Psoas muscle (tissue), 8 donors: ENCODE results near the gene RFTN2. TPM values are rescaled to one million over a fixed set of nuclear protein-coding genes. Genes with fewer than 3 reads are reported as not detected.

ENCODE experiments used
- ATAC-seq, 4 donors: fragments of 200-7000 bp; cut with Tn5 transposase; one replicate each; pipeline ENCODE4 v1.9.1; 2020; ENCODE audit warnings: moderate library complexity in 3 of 4, mild to moderate bottlenecking in 2 of 4
- DNase-seq, 2 donors: peaks; one replicate each; pipeline ENCODE4 v3.0.0-alpha.2; 2020
- H3K27ac ChIP-seq: fragments of 200-600 bp; one replicate; pipeline ENCODE4 v1.8.0; 2022
- H3K27me3 ChIP-seq, 3 donors: fragments of 200-600 bp in 1 of 3; one replicate each; pipeline versions ENCODE4 v1.6.1 to v1.8.0; 2013 to 2022; ENCODE audit warnings: low read length in 2 of 3, mild to moderate bottlenecking in 2 of 3, moderate library complexity in 1 of 3; ENCODE audit not compliant: insufficient read depth in 3 of 3
- H3K36me3 ChIP-seq, 2 donors: fragments of 200-600 bp in 1 of 2; one replicate each; pipeline versions ENCODE4 v1.6.1 to v1.8.0; 2013 to 2022; ENCODE audit warnings: low read depth in 1 of 2, mild to moderate bottlenecking in 1 of 2, moderate library complexity in 1 of 2; ENCODE audit not compliant: insufficient read depth in 1 of 2
- H3K4me1 ChIP-seq: fragments of 200-600 bp; one replicate; pipeline ENCODE4 v1.8.0; 2022
- H3K4me3 ChIP-seq: fragments of 200-600 bp; one replicate; pipeline ENCODE4 v1.8.0; 2022; ENCODE audit warnings: mild to moderate bottlenecking
- H3K9me3 ChIP-seq: fragments of 200-600 bp; one replicate; pipeline ENCODE4 v1.8.0; 2022
- CTCF ChIP-seq: fragments of 200-600 bp; IDR thresholded peaks from one replicate; pipeline ENCODE4 v1.8.0; 2022; ENCODE audit warnings: antibody characterized with exemption
- WGBS, 3 donors: extraction: QIAGEN DNeasy Blood & Tissue Kit; methylation state at CpG; one replicate each; pipeline versions ENCODE4 v1.1.6 to v1.1.7; 2013; 5-methylcytosine and 5-hydroxymethylcytosine counted together
- intact Hi-C, 2 donors: fragments of 100-400 bp; cut with DNase I; formaldehyde crosslinking; loops; one replicate each; pipeline versions ENCODE4 v1.11.0 to v1.14.2; 2022
- long read RNA-seq, 2 donors: library from polyadenylated mRNA; unstranded; transcript quantifications; one replicate each; pipeline ENCODE4 v2.0.0, GENCODE V29; 2021
- polyA plus RNA-seq, 3 donors: library from polyadenylated mRNA; stranded (reverse); fragments of 200-250 nt; gene quantifications; one replicate each; pipeline ENCODE4 v1.2.3, GENCODE V29; 2013
- total RNA-seq, 4 donors: library from RNA; stranded (reverse); fragmentation: NEBNext Ultra II Directional in 2 of 4; extraction: Animal tissue kit (Norgen Biotek cat#: 25700) in 2 of 4; gene quantifications; one replicate each; pipeline versions ENCODE4 v1.2.1 to v1.2.4, GENCODE V29; 2021 to 2023
- donor health status: healthy with polysubstance abuse.
- donor health status: DM: no; HTN: no; CAD: no; lungs with moderate emphysema.
- donor health status: Bipolar disorder and iron deficiency.
- donor health status: healthy.
- donor health status: DM: yes; HTN: yes; CAD: no.
- donor health status: DM: no; HTN: no; CAD: no.
- donor health status: DM: no; HTN: no; CAD: no.
- donor health status: DM: yes; HTN: yes; CAD: no.

The RFTN2 gene
- total RNA-seq, result 1 to 10 TPM in 3 of 4 donors, under 1 TPM in 1; 0.92 to 5.4 (median 2.2) TPM
- under 1 TPM; 0.57 to 0.64 (median 0.61) TPM for polyA plus RNA-seq
- long read RNA-seq, donor 1, full-length matches to known transcripts, result 1 of 2 reads
- long read RNA-seq, donor 1, partial matches to known transcripts, result 0 of 2 reads
- long read RNA-seq, donor 1, other reads (novel, unspliced or antisense), result 1 of 2 reads
- long read RNA-seq, donor 2, full-length matches to known transcripts, result 2 of 2 reads
- long read RNA-seq, donor 2, partial matches to known transcripts, result 0 of 2 reads
- long read RNA-seq, donor 2, other reads (novel, unspliced or antisense), result 0 of 2 reads

GRCh38 chr2:197675246-197675645, at the start of gene RFTN2:
Gene RFTN2, minus strand, starts transcription at chr2:197675587. Its CDS starts 129 bp downstream, at chr2:197675458.
- no peak for ATAC-seq
- 3 to 11% (median 11%) methylated on average over 3 of the region's 3 CpGs for WGBS, 3 donors
- intact Hi-C loops, result no loop called here
- Histone ChIP-seq H3K27ac (peak within 1 kb of the TSS; percentile 33), H3K4me3 (peak within 1 kb of the TSS; percentile 62), H3K4me1 (no peaks in the 10 kb centered on the region), H3K27me3 (no peaks in the 10 kb centered on the region), H3K36me3 (no peaks in the 10 kb centered on the region), H3K9me3 (no peaks in the 10 kb centered on the region)
- DNase-seq, result no peak
- no peak for TF ChIP-seq CTCF

- TF ChIP-seq CTCF, result no peak
- H3K27ac ChIP-seq, result no peak overlapping the region
- no peak for ATAC-seq
- H3K9me3 ChIP-seq, result no peaks in the 10 kb centered on the region
- WGBS, 3 donors, result 96 to 97% (median 96%) methylated on average over 2 of the region's 2 CpGs
- peaks cover 0 to 11% of the 10 kb centered on the region in 2 donors for H3K36me3 ChIP-seq
- DNase-seq, result no peak
- no peak overlapping the region for H3K4me3 ChIP-seq
- H3K27me3 ChIP-seq, result no peaks in the 10 kb centered on the region
- intact Hi-C loops, result no loop called here
- H3K4me1 ChIP-seq, result no peaks in the 10 kb centered on the region
Measured at GRCh38 chr2:197717863-197718262, 42.5 kb upstream of the RFTN2 start.

GRCh38 chr2:197713271-197713670, 37.9 kb upstream of the RFTN2 start:
- intact Hi-C loops, result no loop called here
- H3K36me3 ChIP-seq, result peaks cover 0 to 11% of the 10 kb centered on the region in 2 donors
- DNase-seq (no peak), ATAC-seq (no peak)
- H3K4me3 ChIP-seq, result no peak overlapping the region
- TF ChIP-seq CTCF, result no peak
- no peaks in the 10 kb centered on the region for H3K27me3 ChIP-seq
- H3K9me3 ChIP-seq, result no peaks in the 10 kb centered on the region
- peaks cover 3% of the 10 kb centered on the region for H3K4me1 ChIP-seq
- 77 to 89% (median 83%) methylated on average over 3 of the region's 3 CpGs for WGBS, 3 donors
- H3K27ac ChIP-seq, result no peak overlapping the region

- Histone ChIP-seq H3K4me3 (no peak overlapping the region), H3K36me3 (peaks cover 0 to 11% of the 10 kb centered on the region in 2 donors), H3K4me1 (peaks cover 19% of the 10 kb centered on the region), H3K27ac (no peak overlapping the region), H3K9me3 (no peaks in the 10 kb centered on the region), H3K27me3 (no peaks in the 10 kb centered on the region)
- intact Hi-C loops, result no loop called here
- ATAC-seq, result peak in 1 of 4 donors; percentile 47
- no peak for DNase-seq
- no peak for TF ChIP-seq CTCF
Measured at GRCh38 chr2:197711578-197711977, 36.2 kb upstream of the RFTN2 start.
